ENCODE results near the gene ENO1. TPM values are rescaled to one million over a fixed set of nuclear protein-coding genes. Genes with fewer than 3 reads are reported as not detected.
"Not testable (repeated sequence)": the region's sequence is repeated elsewhere in the genome, so short reads cannot be mapped to it uniquely, and the experiment has no call there.

Gene ENO1
- total and polyA plus RNA-seq, 2 of the 4 experiments (the other 2 are of a cell fraction), result 2,125 to 3,643 TPM

GRCh38 chr1:8898418-8898817 lies 19.9 kb upstream of the ENO1 start:
- H3K9ac ChIP-seq (ENCODE audit: low read depth, low read length); H4K8ac ChIP-seq (ENCODE audit: low read depth in 2 of 2, low read length in 2 of 2); H3K27ac ChIP-seq (ENCODE audit: insufficient read depth, low read length); intact Hi-C loops (cut with micrococcal nuclease); H3K9me3 ChIP-seq (ENCODE audit: control insufficient read depth, insufficient read depth, low read length); H2BK15ac ChIP-seq (ENCODE audit: low read depth, low read length); H3K4me2 ChIP-seq (ENCODE audit: low read depth, low read length); H3K36me3 ChIP-seq (ENCODE audit: control insufficient read depth, insufficient read depth, low read length); H3K4me3 ChIP-seq (ENCODE audit: insufficient read depth, low read depth, low read length); H3K4ac ChIP-seq (ENCODE audit: low read depth, low read length); H4K5ac ChIP-seq (ENCODE audit: low read depth, low read length); in situ Hi-C loops (cut with MboI; ENCODE audit: low sequenced_read_pairs); H2BK5ac ChIP-seq (ENCODE audit: low read depth, low read length, poor library complexity, severe bottlenecking); H3K79me1 ChIP-seq (ENCODE audit: low read depth in 1 of 2, low read length in 2 of 2); ATAC-seq (ENCODE audit: low read depth); H3K14ac ChIP-seq (replicated peaks; ENCODE audit: low read depth, low read length); BruUV-seq (replicated peaks); H2BK120ac ChIP-seq (ENCODE audit: low read depth, low read length); H3K27me3 ChIP-seq (ENCODE audit: control insufficient read depth, insufficient read depth, low read length); dilution Hi-C loops (cut with HindIII; ENCODE audit: low sequenced_read_pairs, unreplicated experiment); H3K23ac ChIP-seq (ENCODE audit: low read depth, low read length); H4K20me1 ChIP-seq (ENCODE audit: insufficient read depth, low read length); H3K18ac ChIP-seq (ENCODE audit: low read depth, low read length); H2AK9ac ChIP-seq (replicated peaks; ENCODE audit: low read depth, low read length, poor library complexity); H2BK20ac ChIP-seq (ENCODE audit: low read depth, low read length); H3K56ac ChIP-seq (ENCODE audit: extremely low read depth, insufficient read depth, low read length); H2AFZ ChIP-seq (replicated peaks; ENCODE audit: low read length, poor library complexity); DNase-seq; H4K91ac ChIP-seq (ENCODE audit: insufficient read depth, low read depth, low read length); H2AK5ac ChIP-seq (ENCODE audit: low read depth, low read length); H3K4me1 ChIP-seq (ENCODE audit: control insufficient read depth, insufficient read depth, low read length): not testable (repeated sequence)
- 71% methylated on average over 2 of the region's 5 CpGs; no CpG with 5 or more reads in 1 of the 2 experiments for WGBS, 2 experiments (ENCODE audit: extremely low coverage in 2 of 2, insufficient read length in 1 of 2)
- ChIA-PET POLR2A (ENCODE audit: unreplicated experiment) (interaction anchor here (1.6 kb wide), 1 partner anchor 20 kb away, joined by 4 read pairs; the partner anchor contains the start of gene ENO1), CTCF (interaction anchor here (0.6 kb wide), 1 partner anchor 213 kb away, joined by 6 read pairs; no protein-coding TSS in a partner anchor)
- H3K9me1 ChIP-seq (ENCODE audit: insufficient read depth, low read length), result peaks cover 14% of the 10 kb centered on the region

DNA sequence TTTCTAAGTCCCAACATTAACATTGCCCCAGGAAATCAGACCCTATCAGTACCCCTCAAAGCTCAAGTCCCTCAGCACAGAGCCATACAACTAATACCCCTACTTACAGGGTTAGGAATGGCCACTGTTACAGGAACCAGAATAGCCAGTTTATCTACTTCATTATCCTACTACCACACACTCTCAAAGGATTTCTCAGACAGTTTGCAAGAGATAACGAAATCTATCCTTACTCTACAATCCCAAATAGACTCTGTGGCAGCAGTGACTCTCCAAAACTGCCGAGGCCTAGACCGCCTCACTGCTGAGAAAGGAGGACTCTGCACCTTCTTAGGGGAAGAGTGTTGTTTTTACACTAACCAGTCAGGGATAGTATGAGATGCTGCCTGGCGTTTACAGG lies 19.0 kb upstream of the ENO1 start:
- in situ Hi-C loops (cut with MboI; ENCODE audit: low sequenced_read_pairs); DNase-seq; H4K5ac ChIP-seq (ENCODE audit: low read depth, low read length); H3K23ac ChIP-seq (ENCODE audit: low read depth, low read length); CTCF ChIA-PET; BruUV-seq (replicated peaks); H3K36me3 ChIP-seq (ENCODE audit: control insufficient read depth, insufficient read depth, low read length); H3K27me3 ChIP-seq (ENCODE audit: control insufficient read depth, insufficient read depth, low read length); H2AFZ ChIP-seq (replicated peaks; ENCODE audit: low read length, poor library complexity); H2AK9ac ChIP-seq (replicated peaks; ENCODE audit: low read depth, low read length, poor library complexity); H3K27ac ChIP-seq (ENCODE audit: insufficient read depth, low read length); H2BK20ac ChIP-seq (ENCODE audit: low read depth, low read length); ATAC-seq (ENCODE audit: low read depth); intact Hi-C loops (cut with micrococcal nuclease); dilution Hi-C loops (cut with HindIII; ENCODE audit: low sequenced_read_pairs, unreplicated experiment); H4K91ac ChIP-seq (ENCODE audit: insufficient read depth, low read depth, low read length); H2BK5ac ChIP-seq (ENCODE audit: low read depth, low read length, poor library complexity, severe bottlenecking); H3K4me3 ChIP-seq (ENCODE audit: insufficient read depth, low read depth, low read length); H3K14ac ChIP-seq (replicated peaks; ENCODE audit: low read depth, low read length); H3K18ac ChIP-seq (ENCODE audit: low read depth, low read length); H4K20me1 ChIP-seq (ENCODE audit: insufficient read depth, low read length); H3K9ac ChIP-seq (ENCODE audit: low read depth, low read length); H3K56ac ChIP-seq (ENCODE audit: extremely low read depth, insufficient read depth, low read length); H4K8ac ChIP-seq (ENCODE audit: low read depth in 2 of 2, low read length in 2 of 2); H2BK15ac ChIP-seq (ENCODE audit: low read depth, low read length); H2BK120ac ChIP-seq (ENCODE audit: low read depth, low read length); POLR2A ChIA-PET (ENCODE audit: unreplicated experiment); H3K4me1 ChIP-seq (ENCODE audit: control insufficient read depth, insufficient read depth, low read length); H3K79me1 ChIP-seq (ENCODE audit: low read depth in 1 of 2, low read length in 2 of 2); H2AK5ac ChIP-seq (ENCODE audit: low read depth, low read length); H3K4me2 ChIP-seq (ENCODE audit: low read depth, low read length); H3K9me1 ChIP-seq (ENCODE audit: insufficient read depth, low read length); H3K4ac ChIP-seq (ENCODE audit: low read depth, low read length); H3K9me3 ChIP-seq (ENCODE audit: control insufficient read depth, insufficient read depth, low read length): not testable (repeated sequence)
- WGBS, 2 experiments (ENCODE audit: extremely low coverage in 2 of 2, insufficient read length in 1 of 2), result no CpG with 5 or more reads among the region's 4 CpGs
